ENCODE results near the gene COL4A1.

- TF ChIP-seq CTCF (IDR thresholded peaks at IDR 0.05) (no peak), POLR2A (IDR thresholded peaks at IDR 0.05) (no peak), POLR2AphosphoS5 (IDR thresholded peaks at IDR 0.05) (no peak), EP300 (IDR thresholded peaks at IDR 0.05) (no peak)
These were observed 44.9 kb upstream of the COL4A1 start for GRCh38 chr13:110351636-110352420.

Measured in upper lobe of left lung (tissue), 4 donors.